ENCODE results near the gene C1QTNF1. TPM values are rescaled to one million over a fixed set of nuclear protein-coding genes. Genes with fewer than 3 reads are reported as not detected.
A peak's percentile ranks its signal among the peaks of the same experiment; 100 is the strongest.

The C1QTNF1 gene
- total and polyA plus RNA-seq, 9 of the 15 experiments (the other 6 are each of a cell fraction or from before 2014, with no cell fraction given) = 0.09 TPM; not detected in 8

DNA sequence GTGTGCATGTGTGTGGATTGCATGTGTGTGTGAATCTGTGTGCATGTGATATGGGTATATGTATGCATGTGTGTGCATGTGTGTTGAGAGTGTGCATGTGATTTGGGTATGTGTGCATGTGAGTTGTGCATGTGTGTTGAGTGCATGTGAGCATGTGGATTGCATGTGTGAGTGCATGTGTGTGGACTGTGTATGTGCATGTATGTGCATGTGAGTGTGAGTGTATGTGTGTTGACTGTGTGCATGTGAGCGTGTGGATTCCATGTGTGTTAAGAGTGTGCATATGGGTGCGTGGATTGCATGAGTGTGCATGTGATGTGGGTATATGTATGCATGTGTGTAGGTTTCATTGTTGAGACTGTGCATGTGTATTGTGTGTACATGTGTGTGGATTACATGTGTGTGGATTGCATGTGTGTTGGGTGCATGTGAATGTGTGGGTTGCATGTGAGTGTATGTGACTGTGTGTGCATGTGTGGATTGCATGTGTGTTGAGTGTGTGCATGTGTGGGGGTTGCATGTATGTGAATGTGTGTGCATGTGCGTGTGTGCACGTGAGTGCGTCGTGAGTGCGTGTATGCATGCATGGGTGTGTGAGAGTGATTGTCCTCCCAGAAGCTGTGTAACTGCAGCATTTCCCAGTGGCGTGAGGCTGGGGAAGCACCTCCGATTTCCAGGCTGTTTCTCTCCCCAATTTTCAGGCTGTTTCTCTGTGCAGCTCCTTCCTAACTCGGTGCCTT, 19.4 kb downstream of the C1QTNF1 start:
- Histone ChIP-seq H3K27me3 (ENCODE audit: control insufficient read depth in 2 of 2, insufficient read depth in 2 of 2, low read length in 2 of 2) (peaks cover 34 to 82% of the 10 kb centered on the region in 2 experiments), H2AFZ (ENCODE audit: low read depth, low read length) (no peak overlapping the region), H3K4me1 (replicated peaks in 1 of 2; ENCODE audit: control insufficient read depth in 2 of 2, insufficient read depth in 2 of 2, low read length in 2 of 2) (peaks cover 0 to 13% of the 10 kb centered on the region in 2 experiments; a peak in 2 of 5 replicates), H3K9ac (ENCODE audit: insufficient read depth in 1 of 2, low read depth in 2 of 2, low read length in 2 of 2) (no peak overlapping the region), H3K4me2 (ENCODE audit: insufficient read depth, low read length) (no peak overlapping the region), H3K27ac (ENCODE audit: extremely low read depth, low read depth, low read length) (no peak overlapping the region; the same call in 2 of the 3 replicates), H3K79me2 (ENCODE audit: control insufficient read depth, insufficient read depth, low read length) (no peaks in the 10 kb centered on the region), H3K36me3 (ENCODE audit: control insufficient read depth, insufficient read depth, low read length) (no peaks in the 10 kb centered on the region), H3K4me3 (no peak overlapping the region), H3K9me1 (ENCODE audit: control insufficient read depth, insufficient read depth, low read length) (no peaks in the 10 kb centered on the region), H4K20me1 (replicated peaks; ENCODE audit: control insufficient read depth, insufficient read depth, low read length) (peaks cover 15% of the 10 kb centered on the region; the same call in 1 of the 2 replicates), H3K9me3 (replicated peaks; ENCODE audit: control insufficient read depth, insufficient read depth, low read depth, low read length) (no peaks in the 10 kb centered on the region; the same call in 1 of the 2 replicates)
- ChIA-PET POLR2A (no interaction called here), CTCF (ENCODE audit: low intra/inter-chr PET ratio) (interaction anchor here (0.6 to 1.3 kb wide), 3 partner anchors 18 to 58 kb away, joined by 3 to 4 read pairs (median 4); no protein-coding TSS in a partner anchor)
- FAIRE-seq = no peak
- BruUV-seq (replicated peaks) = no TSS peak
- intact Hi-C loops (cut with micrococcal nuclease) = loop anchor here (2.0 kb wide), 2 partner anchors 25 to 57 kb away; no protein-coding TSS in a partner anchor
- WGBS (ENCODE audit: insufficient coverage, low coverage, missing lambda C conversion rate) = 2% methylated on average over 10 of the region's 10 CpGs
- TF ChIP-seq TSC22D4 (tag; IDR thresholded peaks at IDR 0.05) (0 out of 2 replicates have a peak, but pooled peaks have one; percentile 25), EP400 (IDR thresholded peaks at IDR 0.05) (no peak)
- no peak for ATAC-seq
- in situ Hi-C loops (cut with MboI) = no loop called here
- DNase-seq (ENCODE audit: extremely low read depth in 1 of 4, low spot score in 3 of 4) = no peak

DNA sequence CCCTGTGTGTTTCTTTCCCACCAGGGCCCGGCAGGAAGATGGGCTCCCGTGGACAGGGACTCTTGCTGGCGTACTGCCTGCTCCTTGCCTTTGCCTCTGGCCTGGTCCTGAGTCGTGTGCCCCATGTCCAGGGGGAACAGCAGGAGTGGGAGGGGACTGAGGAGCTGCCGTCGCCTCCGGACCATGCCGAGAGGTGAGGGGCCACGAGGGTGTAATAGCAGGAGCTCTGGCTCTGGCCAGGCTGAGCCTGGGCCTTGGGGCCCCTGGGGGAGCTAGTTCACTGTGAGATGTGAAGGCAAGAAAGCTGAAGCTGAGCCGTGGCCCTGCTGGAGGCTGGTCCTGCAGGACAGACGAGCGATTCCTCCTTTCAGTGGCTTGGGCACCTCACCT, 20.0 kb downstream of the C1QTNF1 start:
- WGBS (ENCODE audit: insufficient coverage, low coverage, missing lambda C conversion rate) = 1% methylated on average over 12 of the region's 12 CpGs
- in situ Hi-C loops (cut with MboI) = no loop called here
- no peak for TF ChIP-seq MEF2D (tag; conservative IDR thresholded peaks at IDR 0.05; ENCODE audit: low read depth)
- no peak for TF ChIP-seq FOXJ3 (CRISPR knock-in tag; IDR thresholded peaks at IDR 0.05)
- TF ChIP-seq, protein P1, sequence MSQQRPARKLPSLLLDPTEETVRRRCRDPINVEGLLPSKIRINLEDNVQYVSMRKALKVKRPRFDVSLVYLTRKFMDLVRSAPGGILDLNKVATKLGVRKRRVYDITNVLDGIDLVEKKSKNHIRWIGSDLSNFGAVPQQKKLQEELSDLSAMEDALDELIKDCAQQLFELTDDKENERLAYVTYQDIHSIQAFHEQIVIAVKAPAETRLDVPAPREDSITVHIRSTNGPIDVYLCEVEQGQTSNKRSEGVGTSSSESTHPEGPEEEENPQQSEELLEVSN (IDR thresholded peaks at IDR 0.05; ENCODE audit: borderline replicate concordance in 1 of 2, extremely low read depth in 1 of 2, insufficient read depth in 1 of 2, insufficient read length in 1 of 2, low read depth in 1 of 2, low read length in 1 of 2, poor library complexity in 1 of 2, severe bottlenecking in 1 of 2) = no peak
- no peak for TF ChIP-seq BCL6 (CRISPR knock-in tag; IDR thresholded peaks at IDR 0.05)
- TF ChIP-seq, protein P2, sequence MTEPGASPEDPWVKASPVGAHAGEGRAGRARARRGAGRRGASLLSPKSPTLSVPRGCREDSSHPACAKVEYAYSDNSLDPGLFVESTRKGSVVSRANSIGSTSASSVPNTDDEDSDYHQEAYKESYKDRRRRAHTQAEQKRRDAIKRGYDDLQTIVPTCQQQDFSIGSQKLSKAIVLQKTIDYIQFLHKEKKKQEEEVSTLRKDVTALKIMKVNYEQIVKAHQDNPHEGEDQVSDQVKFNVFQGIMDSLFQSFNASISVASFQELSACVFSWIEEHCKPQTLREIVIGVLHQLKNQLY (CRISPR knock-in tag; conservative IDR thresholded peaks at IDR 0.05) = no peak
- no peak for TF ChIP-seq POU5F1 (IDR thresholded peaks at IDR 0.05; ENCODE audit: borderline replicate concordance, low read depth, low read length, partially characterized antibody)
- TF ChIP-seq NR2C2 (CRISPR knock-in tag; IDR thresholded peaks at IDR 0.05) = no peak
- no peak for TF ChIP-seq NR2C2 (tag; IDR thresholded peaks at IDR 0.05)

More for the DNA sequence above, 20.0 kb downstream of the C1QTNF1 start:
- Histone ChIP-seq H3K9me1 (ENCODE audit: control insufficient read depth, insufficient read depth, low read length) (no peaks in the 10 kb centered on the region), H3K4me1 (replicated peaks in 1 of 2; ENCODE audit: control insufficient read depth in 2 of 2, insufficient read depth in 2 of 2, low read length in 2 of 2) (peaks cover 0 to 17% of the 10 kb centered on the region in 2 experiments; a peak in 2 of 5 replicates), H2AFZ (ENCODE audit: low read depth, low read length) (no peak overlapping the region), H3K4me2 (ENCODE audit: insufficient read depth, low read length) (no peak overlapping the region), H3K36me3 (ENCODE audit: control insufficient read depth, insufficient read depth, low read length) (no peaks in the 10 kb centered on the region), H3K27me3 (ENCODE audit: control insufficient read depth in 2 of 2, insufficient read depth in 2 of 2, low read length in 2 of 2) (peaks cover 33 to 82% of the 10 kb centered on the region in 2 experiments), H4K20me1 (replicated peaks; ENCODE audit: control insufficient read depth, insufficient read depth, low read length) (peaks cover 15% of the 10 kb centered on the region; the same call in 1 of the 2 replicates), H3K79me2 (ENCODE audit: control insufficient read depth, insufficient read depth, low read length) (no peaks in the 10 kb centered on the region), H3K9ac (ENCODE audit: insufficient read depth in 1 of 2, low read depth in 2 of 2, low read length in 2 of 2) (no peak overlapping the region), H3K9me3 (replicated peaks; ENCODE audit: control insufficient read depth, insufficient read depth, low read depth, low read length) (no peaks in the 10 kb centered on the region; the same call in 1 of the 2 replicates), H3K4me3 (no peak overlapping the region), H3K27ac (ENCODE audit: extremely low read depth, low read depth, low read length) (no peak overlapping the region)
- ChIA-PET CTCF (ENCODE audit: low intra/inter-chr PET ratio) (interaction anchor here (0.6 kb wide), 1 partner anchor 17 kb away, joined by 4 read pairs; no protein-coding TSS in a partner anchor), POLR2A (no interaction called here)
- BruUV-seq (replicated peaks) = no TSS peak
- no peak for ATAC-seq
- no peak for FAIRE-seq
- no peak for DNase-seq (ENCODE audit: extremely low read depth in 1 of 4, low spot score in 3 of 4)
- intact Hi-C loops (cut with micrococcal nuclease) = loop anchor here (2.0 kb wide), 2 partner anchors 25 to 57 kb away; no protein-coding TSS in a partner anchor

Measured in K562 (cell line).